C4-2B (cell line): ENCODE results near the gene NHSL2.

Experiments used
- H3K27ac ChIP-seq: fragments of 450-650 bp; 2 replicates; pipeline ENCODE4 v1.5.1; 2017
- CTCF ChIP-seq: fragments of 450-650 bp; conservative IDR thresholded peaks from 2 replicates; pipeline ENCODE4 v1.5.1; 2017; ENCODE audit warnings: mild to moderate bottlenecking
- ZFX ChIP-seq: fragments of 450-650 bp; IDR thresholded peaks from 2 replicates; pipeline ENCODE4 v1.6.1; 2017

The NHSL2 gene

GRCh38 chrX:72127332-72127731, 216.7 kb downstream of the NHSL2 start:
- TF ChIP-seq ZFX (no peak), CTCF (no peak)
- H3K27ac ChIP-seq, result no peak overlapping the region

- no peak for TF ChIP-seq CTCF
- no peak for TF ChIP-seq ZFX
- H3K27ac ChIP-seq, result no peak overlapping the region
Measured at GRCh38 chrX:72128183-72128834, 217.7 kb downstream of the NHSL2 start.

- H3K27ac ChIP-seq, result no peak overlapping the region
- TF ChIP-seq ZFX (no peak), CTCF (peak; percentile 26)
Measured at GRCh38 chrX:72128881-72129280, 218.2 kb downstream of the NHSL2 start.

GRCh38 chrX:72129661-72130060, 219.0 kb downstream of the NHSL2 start:
- TF ChIP-seq CTCF, result no peak
- no peak for TF ChIP-seq ZFX
- no peak overlapping the region for H3K27ac ChIP-seq

GRCh38 chrX:72130156-72130761, 219.6 kb downstream of the NHSL2 start:
- H3K27ac ChIP-seq, result no peak overlapping the region
- TF ChIP-seq CTCF (no peak), ZFX (no peak)

GRCh38 chrX:72130762-72131250, 220.2 kb downstream of the NHSL2 start:
- no peak overlapping the region for H3K27ac ChIP-seq
- no peak for TF ChIP-seq CTCF
- TF ChIP-seq ZFX, result no peak
